Glomerular endothelial cell (primary cell): ENCODE data around the gene ADAM15. TPM values are rescaled to one million over a fixed set of nuclear protein-coding genes. Genes with fewer than 3 reads are reported as not detected.

Source experiments
- DNase-seq: peaks from one replicate; pipeline ENCODE4 v3.0.0-alpha.2; 2011; ENCODE audit warnings: low read depth, low spot score; ENCODE audit errors: extremely low read depth
- total RNA-seq: library from RNA; depleted of rRNA; stranded (reverse); fragments of >200 nt; gene quantifications from 2 replicates; pipeline ENCODE4 v1.2.3, GENCODE V29; 2015

ADAM15 gene
- total RNA-seq, 1 donor from 2014 or later = 405 TPM

DNA sequence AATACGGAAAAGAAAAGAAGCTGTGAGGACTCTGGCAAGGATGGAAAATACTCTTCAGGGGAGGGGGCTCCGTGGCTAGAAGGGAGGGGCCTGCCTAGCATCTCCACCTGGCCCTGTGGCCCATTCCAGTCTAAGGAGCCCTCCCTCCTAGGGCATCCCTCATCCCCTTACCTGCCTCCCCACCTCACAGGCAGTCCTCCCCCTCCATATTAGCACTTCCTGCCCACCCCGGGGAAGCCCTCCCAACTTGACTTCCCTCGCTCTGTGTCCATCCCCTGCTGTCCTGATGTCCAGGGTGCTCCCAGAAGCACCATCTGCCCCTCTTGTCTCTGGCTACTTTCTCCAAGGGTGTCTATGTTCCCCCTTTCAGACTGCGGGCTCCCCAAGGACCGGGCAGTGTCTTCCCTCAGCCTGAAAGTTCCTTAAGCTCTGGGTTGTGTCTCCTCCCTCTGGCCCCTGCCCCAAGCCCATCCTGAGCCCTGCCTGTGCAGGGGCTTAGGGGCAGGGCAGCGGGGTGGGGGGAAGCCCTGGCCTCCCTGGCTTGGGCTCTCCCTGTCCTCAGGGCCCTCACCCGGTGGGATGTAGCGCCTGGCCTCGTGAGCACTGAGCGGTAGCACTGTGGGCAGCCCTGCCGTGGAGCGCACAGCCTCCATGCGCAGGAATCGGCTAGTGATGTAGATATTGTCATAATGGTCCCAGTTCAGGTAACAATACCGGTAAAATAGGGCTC, 21.4 kb upstream of the ADAM15 start:
- DNase-seq = no peak

DNA sequence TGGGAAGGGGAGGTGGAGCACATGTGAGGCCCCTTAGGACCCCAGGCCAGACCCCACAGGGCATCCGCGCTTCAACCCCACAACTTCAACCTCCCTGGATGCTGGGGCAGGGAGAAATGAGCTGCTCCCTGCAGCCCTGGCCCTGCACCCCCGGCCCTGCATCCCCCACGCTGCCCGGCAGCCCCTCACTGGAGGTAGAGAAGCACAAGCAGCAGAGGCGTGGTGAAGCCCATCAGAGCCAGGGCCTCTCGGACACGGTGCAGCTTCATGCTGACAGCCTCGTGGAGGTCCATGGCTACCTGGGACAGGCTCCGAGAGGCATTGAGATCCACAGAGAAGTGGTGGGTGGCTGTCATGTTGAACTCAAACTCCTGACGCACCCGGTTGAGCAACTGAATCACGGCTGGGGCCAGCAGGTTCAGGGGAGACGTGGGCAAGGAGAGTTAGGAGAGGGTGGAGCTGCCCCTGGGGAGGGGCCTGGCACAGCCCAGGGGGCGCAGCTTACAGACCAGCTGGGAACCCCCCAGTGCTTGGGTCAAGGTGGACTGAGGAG, 20.8 kb upstream of the ADAM15 start:
- DNase-seq = no peak

DNA sequence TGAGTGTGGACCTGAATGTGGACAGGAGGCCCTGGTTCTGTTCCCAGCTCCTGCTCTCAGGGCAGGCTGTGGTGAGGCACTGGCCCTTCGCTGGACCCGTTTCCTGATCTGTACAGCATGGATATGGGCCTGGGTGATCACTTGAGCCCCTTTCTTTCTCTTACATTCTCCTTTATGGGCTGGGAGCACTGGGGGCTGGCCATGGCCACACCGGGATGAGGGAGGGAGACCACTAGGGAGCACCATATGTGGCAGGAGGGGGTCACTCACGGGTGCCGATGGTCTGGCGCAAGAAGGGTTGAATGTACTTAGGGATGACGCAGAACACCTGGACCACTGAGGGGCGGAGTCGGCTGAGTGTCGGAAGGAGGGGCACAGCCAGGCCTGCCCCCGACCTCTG, 20.2 kb upstream of the ADAM15 start:
- no peak for DNase-seq

DNA sequence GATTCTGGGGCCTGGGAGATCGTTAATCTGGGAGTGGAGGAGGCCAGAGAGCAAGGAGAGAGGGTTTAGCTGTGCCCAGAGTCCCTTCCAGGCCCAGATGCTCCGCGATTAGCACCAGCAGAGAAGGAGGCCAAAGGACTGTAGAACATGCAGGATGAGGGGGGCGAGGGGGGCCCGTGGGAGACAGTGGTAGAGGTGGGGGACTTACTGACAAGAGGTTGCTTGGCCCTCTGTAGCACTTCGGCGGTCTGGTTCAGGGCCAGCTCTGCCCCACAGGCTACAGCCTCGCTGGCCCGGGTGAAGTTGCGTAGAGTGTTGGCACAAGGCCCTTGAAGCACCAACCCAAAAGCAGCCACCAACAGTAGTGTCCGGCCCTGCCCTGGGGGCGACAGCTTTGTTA, 18.2 kb upstream of the ADAM15 start:
- DNase-seq = no peak

DNA sequence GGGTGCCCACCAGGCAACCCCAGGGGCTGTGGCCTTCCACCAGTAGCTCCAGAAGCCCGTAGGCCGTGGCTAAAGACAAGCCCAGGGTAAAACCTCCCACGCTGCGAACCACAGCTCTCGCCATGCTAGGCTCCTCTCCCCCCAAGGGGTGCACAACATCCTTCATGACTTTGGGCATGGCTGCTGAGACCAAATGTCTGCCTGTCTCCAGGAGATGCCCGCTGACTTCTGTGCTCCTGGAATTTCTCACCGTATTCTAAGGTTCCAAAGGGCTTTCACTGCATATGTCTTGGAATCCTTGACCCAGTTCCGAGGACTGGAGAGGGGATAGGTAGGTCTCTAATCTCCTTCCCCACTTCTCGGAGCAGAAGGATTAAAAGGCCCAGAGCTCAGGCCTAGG, 17.6 kb upstream of the ADAM15 start, which contains the start of the genes DCST1 and DCST2:
DCST1 (plus strand) TSS at position 301 of the 400 bp plus-strand sequence. CDS start 213 bp downstream, outside the sequence.
DCST2 (minus strand) TSS at position 258 of the 400 bp plus-strand sequence; CDS start at position 178, 80 bp downstream.
- DNase-seq = no peak

DNA sequence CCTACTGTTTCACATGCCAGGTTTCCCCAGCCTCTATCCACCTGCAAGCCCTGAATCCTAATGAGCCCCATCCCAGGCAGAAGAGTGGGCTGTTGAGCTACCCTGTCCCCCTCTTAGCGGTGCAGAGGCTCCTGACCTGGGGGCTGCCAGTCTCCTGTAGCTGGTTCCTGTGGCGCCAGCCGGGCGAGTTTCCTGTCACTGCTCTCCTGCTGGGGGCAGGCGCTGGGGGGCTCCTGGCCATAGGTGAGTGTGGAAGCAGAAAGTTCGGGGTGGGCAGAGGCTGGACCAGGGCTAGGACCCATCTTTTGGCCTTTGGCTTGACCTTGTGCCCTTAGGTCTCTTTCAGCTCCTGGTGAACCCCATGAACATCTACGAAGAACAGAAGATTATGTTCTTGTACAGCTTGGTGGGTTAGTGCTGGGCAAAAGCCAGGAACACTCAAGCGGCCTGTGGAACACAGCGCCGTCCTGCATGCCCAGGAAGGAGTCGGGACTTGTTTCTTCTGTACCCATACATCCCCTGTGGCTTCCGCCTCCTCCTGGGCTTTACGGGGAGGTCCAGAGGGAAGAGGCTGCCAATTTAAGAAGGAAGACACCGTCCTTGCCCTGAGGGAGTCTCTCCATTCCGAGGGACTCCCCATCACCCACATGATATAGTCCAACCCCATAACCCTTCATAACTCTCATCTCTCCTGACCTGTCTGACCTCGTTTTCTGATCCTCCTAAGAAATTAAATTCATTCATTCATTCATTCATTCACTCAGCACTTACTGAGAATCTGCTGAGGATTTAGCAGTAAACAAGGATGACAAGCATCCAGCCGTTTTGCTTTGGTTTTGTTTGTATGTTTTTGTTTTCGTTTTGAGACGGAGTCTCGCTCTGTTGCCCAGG, 16.6 kb upstream of the ADAM15 start:
- no peak for DNase-seq

DNA sequence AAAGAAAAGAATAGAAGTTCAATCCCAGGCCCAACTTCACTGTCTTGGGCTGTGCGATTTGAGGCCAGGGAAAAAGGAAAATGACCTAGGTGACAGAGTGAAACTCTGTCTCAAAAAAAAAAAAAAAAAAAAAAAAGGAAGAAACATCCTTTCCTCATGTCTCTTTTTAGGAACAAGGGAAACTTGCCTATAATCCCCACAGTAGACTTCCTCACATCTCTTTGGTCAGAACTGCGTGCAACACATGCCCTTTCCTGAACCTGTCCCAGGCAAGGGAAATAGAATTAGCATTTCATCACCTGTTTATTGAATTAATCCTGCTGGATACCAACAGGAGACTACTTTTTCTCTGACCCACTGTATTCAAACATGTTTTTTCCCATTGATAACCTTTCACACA, 15.2 kb upstream of the ADAM15 start:
- no peak for DNase-seq

DNA sequence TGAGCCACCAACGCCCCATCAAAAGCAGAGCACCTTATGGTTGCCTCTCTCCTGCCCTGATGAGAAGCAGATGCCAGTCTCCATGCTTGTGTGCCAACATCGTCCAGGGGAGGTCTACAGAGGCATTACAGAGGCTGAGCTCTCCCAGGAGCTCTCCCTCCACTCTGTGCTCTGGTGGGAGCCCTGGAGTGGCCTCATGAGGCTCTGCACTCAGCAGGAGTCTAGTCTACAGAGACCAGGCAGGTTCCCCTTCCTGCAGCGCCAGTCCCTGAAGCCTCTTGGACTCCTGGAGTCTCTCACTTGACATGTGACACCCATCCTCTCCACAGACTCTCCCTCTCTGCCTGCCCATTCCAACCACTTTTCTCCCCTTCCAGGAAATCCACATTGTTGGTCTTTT, 14.1 kb upstream of the ADAM15 start:
- no peak for DNase-seq

DNA sequence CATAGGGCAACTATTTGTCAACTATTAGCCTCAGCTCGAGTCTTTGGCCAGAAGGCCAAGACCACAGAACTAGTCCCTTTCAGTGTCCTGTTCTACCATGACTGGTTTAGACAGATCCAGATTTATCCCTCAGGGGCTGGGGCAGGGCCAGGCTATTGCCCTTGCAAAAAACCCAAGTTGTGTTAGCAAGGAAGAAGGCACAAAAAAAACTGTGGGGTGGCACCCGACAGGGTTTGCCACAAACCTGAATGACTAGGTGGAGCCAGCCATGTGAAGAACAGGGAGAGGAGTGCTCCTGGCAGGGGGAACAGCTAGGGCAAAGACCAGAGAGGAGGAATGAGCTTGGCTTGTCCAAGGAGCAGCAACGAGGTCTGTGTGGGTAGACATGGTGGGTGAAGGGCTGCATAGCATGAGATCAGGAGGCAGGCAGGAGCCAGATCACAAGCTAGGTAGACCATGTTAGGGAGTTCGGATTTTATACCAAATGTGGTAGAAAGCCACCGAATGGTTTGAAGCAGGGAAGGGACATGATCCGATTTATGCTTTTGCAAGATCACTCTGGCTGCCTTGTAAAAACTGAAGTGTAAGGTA, 13.2 kb upstream of the ADAM15 start:
- DNase-seq = no peak

DNA sequence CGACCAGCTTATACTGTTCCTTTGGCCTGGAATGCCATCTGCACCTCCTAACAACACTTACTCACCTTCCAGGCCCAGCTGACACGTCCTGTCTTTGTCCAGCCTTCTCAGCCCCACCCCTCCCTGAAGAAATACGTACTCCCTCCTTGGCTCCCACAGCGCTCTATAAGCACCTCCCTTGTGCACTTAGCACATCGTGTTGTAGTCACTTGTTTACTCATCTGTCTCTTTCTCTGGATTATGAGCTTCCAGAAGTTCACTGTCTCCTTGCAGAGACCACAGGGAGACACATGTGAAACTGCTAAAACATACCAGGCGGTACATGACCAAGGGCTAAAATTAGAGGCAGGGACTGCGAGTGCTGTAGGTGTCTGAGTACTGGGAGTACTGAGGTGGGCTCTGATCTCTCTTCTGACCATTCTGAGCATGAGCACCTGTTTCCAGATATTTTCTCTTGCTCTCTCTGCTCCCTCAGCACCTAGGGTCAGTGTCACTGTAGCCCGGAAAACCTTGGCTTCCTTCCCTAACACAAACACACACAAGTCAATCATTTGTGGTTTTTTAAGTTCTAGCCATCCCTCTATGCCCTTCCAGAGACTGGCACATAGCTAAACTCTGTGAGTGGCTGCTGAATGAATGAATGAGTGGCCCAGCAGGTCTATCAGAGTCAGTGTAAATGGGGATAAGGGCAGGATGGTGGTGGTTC, 12.4 kb upstream of the ADAM15 start:
- no peak for DNase-seq

DNA sequence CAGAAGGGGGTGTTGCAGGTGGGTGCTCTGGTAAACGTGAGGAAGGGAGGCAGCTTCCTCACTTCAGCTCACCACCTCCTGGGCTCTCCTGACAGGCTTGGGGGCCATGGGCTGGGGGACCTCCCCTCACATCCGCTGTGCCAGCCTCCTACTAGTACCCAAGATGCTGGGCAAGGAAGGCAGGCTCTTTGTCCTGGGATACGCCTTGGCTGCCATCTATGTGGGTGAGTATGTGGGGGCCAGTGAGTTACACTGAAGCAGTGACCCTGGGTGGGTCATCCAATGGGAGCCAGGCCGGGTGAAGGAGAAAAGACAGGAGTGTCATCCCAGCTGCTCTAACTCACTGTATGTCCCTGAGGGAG, 11.8 kb upstream of the ADAM15 start:
- no peak for DNase-seq

DNA sequence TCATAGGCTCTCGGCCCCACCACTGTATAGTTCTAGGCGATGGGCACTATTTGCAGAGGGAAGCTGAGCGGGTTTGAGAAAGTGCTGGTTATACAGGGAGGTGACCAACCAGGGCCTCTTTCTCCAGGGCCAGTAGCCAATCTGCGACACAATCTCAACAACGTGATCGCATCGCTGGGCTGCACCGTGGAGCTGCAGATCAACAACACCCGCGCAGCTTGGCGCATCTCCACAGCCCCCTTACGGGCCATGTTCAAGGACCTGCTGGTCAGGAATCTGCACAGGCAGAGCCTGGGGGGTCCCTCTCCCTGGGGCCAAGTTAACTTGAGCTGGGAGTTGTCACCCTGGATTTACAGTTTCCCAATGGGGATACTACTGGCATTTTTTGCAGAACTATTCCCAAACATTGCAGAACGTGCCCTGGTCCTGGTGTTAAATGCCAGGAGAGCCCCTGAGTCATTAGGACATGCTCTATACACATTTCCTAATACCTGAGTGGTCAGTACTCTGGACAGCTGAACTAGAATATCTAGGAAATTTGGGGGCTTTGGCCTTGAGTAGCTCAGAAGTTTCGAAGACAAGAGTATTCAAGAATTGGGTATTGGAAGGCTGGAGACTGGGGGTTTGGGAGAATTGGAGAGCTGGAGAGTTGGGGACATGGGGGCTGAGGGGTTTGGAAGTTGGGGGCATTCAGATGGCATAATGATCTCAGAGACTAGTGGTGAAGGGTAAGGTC, 10.6 kb upstream of the ADAM15 start:
- DNase-seq = no peak

DNA sequence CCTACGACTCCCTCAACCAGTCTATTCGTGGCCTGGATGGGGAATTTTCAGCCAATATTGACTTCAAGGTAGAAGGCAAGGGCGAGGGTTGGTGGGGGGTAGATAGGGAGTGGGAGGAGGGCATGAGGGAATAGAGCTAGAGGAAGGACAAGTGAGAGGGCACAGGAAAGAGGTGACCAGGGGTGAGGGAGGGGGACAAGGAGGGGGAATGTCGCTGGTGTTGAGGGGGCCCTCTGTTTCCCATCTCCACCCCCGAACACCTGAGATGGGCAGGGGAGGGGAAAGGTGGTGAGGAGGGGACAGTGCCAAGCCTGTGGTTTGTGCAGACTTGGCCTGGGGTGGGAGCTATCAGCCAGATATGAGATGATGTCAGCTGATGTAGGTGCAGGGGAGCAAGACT, 8.3 kb upstream of the ADAM15 start:
- DNase-seq = no peak

DNA sequence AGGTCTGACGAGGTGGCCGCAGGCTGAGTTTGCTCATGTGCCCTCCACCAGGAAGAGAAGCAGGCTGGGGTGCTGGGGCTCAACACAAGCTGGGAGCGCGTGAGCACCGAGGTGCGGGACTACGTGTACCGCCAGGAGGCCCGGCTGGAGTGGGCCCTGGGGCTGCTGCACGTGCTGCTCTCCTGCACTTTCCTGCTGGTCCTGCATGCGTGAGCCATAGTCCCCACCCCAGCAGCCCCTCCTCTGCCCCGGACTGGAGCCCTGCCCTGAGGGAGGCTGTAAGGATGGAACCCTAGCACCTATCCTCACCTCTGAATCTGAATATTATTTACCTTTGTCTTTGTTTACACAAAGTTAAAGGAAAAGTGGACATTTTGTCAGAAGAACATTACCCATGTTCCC, 7.8 kb upstream of the ADAM15 start:
- no peak for DNase-seq

DNA sequence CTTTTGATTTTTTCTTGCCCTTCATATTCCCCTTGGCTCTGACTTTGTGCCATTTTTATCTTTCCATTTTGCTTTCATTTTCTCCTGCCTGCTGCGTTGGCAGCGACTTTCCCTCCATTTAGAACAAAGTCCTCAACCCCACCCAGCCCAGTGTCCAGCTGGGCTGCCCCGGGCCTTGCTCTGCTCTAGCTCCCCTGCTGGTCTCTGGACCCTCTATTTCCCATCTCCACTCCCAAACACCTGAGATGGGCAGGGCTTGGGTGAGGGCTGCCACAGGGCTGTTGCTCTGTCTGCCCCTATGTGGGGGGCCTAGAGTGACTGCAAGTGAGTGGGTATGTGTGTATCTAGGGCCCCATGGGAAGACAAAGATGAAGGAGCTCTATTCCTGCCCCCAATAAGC, 7.3 kb upstream of the ADAM15 start:
- DNase-seq = no peak

DNA sequence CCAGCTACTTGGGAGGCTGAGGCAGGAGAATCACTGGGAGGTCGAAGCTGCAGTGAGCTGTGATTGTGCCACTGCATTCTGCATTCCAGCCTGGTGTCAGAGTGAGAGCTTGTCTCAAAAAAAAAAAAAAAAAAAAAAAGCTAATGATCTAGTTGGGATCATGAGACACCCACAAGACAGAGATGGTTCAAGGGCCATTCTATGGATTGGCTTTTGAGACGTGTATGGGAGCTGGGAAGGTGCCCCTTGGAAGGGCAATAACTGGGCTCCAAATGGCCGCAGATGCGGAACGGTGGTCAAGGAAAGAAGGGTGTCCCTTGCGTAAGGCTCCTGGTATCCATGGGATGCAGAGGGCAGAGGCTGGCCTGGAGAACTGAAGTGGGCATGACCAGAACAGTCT, 6.8 kb upstream of the ADAM15 start:
- no peak for DNase-seq

DNA sequence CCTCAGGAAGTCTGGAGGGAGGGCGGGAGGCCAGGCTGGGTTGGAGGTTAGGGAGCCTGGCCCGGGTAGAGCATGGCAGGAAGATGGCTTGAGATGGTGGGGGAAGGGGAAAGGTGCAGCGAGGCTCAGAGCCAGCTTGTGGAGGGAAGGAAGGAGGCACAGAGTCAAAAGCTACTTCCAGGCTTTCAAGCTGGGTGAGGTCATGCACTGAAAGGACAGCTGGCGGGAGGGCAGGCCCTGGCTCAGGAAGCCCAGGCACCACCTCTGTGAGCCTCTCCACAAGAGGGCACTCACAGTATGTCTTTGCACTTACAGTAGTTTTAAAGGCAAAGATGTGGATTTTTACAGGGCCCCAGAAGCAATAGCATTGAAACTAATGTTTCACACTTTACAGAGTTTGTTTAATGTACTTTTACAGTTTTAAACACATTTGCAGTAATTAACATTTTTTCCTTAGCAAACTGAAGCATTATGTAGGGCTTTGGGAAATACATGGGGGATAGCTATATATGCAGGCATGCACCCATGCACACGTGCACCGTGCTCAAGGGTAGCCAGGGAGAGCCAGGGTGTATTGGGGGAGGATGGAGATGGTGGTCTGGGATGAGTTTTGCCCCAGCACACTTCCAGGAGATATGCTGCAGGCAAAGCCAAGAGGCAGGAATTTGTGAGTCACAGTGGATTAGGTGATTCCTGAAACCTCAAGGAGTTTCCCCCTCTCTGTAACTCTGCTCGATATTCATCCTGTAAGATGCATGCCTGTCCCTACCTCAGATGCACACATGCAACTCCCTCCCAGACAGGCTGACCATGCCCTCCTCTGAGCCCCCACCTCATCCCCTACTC, 6.1 kb upstream of the ADAM15 start:
- DNase-seq = peak; percentile 57

DNA sequence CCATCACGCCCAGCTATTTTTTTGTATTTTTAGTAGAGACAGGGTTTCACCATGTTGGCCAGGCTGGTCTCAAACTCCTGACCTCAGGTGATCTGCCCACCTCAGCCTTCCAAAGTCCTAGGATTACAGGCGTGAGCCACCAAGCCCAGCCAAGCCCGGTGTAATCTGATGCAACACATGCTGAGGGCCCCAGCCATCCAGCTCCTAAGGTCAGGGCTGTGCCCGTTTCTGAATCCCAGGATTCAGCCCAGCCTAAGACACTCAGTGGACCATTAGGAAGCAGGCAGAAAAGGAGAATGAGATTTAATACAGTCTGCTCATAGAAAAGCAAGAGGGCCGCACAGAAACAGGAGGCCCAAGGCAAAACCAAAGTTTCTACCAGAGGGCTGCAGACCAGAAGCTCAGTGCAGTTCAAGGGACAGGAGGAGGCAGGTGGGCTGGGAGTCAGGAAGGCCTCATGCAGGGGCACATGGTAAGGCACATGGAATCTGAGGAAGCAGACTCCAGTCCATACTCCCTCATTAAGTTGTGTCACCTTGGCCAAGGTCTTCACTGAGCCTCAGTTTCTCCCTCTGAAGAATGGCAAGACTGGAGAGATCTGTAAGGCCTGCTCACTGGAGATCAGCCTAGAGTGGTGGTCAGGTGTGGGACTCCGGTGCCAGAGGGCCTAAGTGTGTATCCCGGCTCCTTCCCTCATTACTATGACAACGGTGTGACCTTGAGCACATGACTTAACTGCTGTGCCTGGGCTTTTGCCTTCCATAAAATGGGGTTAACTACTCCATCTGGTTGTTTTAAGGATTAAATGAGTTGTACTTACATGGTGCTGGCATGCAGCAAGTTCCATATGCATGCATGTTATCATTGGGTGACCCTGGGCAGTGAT, 2.4 kb upstream of the ADAM15 start:
- DNase-seq = no peak
